Cardiac muscle cell (in vitro differentiated cells and primary cell): ENCODE results near the gene LZIC. TPM values are rescaled to one million over a fixed set of nuclear protein-coding genes. Genes with fewer than 3 reads are reported as not detected.

Source experiments
- DNase-seq, 2 donors: peaks; one replicate each; pipeline versions ENCODE4 v3.0.0 to v3.0.0-alpha.2; 2010 to 2017; ENCODE audit warnings: low read depth in 1 of 2, low spot score in 1 of 2
- H3K27ac ChIP-seq: fragments of 200-600 bp; sonication (generic); 2 replicates; pipeline ENCODE4 v1.5.1; 2016
- H3K27me3 ChIP-seq: fragments of 200-600 bp; sonication (generic); 2 replicates; pipeline ENCODE4 v1.6.0; 2016; ENCODE audit warnings: control low read depth
- H3K36me3 ChIP-seq: fragments of 200-600 bp; sonication (generic); 2 replicates; pipeline ENCODE4 v1.5.1; 2016; ENCODE audit warnings: control low read depth
- H3K4me1 ChIP-seq: fragments of 200-600 bp; sonication (generic); 2 replicates; pipeline ENCODE4 v1.8.1; 2017; ENCODE audit warnings: low read depth, mild to moderate bottlenecking, mixed run types
- H3K4me3 ChIP-seq: fragments of 200-600 bp; sonication (generic); 2 replicates; pipeline ENCODE4 v1.5.1; 2016; ENCODE audit warnings: mild to moderate bottlenecking
- H3K9me3 ChIP-seq: fragments of 200-600 bp; sonication (generic); 2 replicates; pipeline ENCODE4 v1.5.1; 2017; ENCODE audit warnings: low read depth, mild to moderate bottlenecking, control low read depth
- polyA plus RNA-seq: library from polyadenylated mRNA; unstranded; fragments of >200 nt; fragmentation: Nextera tagmentation; extraction: Ambion mirVana; gene quantifications from 2 replicates; pipeline ENCODE4 v1.2.1, GENCODE V29; 2016
- total RNA-seq: library from RNA; depleted of rRNA; stranded (reverse); fragments of >200 nt; gene quantifications from 2 replicates; pipeline ENCODE4 v1.2.3, GENCODE V29; 2016
- TF ChIP-seq, protein P1 (sequence below): IDR thresholded peaks from 2 replicates; pipeline ENCODE4 v1.5.1; 2012; ENCODE audit warnings: low read depth, mild to moderate bottlenecking, low read length

LZIC gene
- total and polyA plus RNA-seq, 2 experiments from 2014 or later = 34.2 to 35.4 TPM

DNA sequence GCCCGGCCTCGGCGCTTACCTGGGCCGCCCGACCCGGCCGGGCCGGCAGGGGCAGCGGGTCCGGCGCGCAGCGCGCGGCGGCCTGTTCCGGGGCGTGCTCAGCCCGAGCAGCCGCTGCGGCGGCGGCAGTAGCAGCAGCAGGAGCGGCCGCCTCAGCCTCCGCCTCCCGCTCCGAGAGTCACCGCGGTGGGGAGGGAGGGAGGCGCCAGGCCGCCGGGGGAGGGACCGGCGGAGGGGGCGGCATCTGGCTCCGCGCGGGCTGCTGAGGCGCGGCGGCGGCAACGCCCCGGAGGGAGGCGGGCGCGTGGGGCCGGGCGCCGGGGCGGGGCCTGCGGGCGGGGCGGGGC lies 33.1 kb downstream of the LZIC start, which contains the start of gene CTNNBIP1:
TSS of gene CTNNBIP1 (minus strand) at position 194 of the 347 bp plus-strand sequence. CDS start 38,205 bp downstream, outside the sequence.
- Histone ChIP-seq H3K9me3 (no peaks in the 10 kb centered on the region), H3K27me3 (no peaks in the 10 kb centered on the region), H3K4me3 (peak within 1 kb of the TSS; percentile 97), H3K4me1 (peaks cover 18% of the 10 kb centered on the region), H3K27ac (peak within 1 kb of the TSS; percentile 93), H3K36me3 (no peaks in the 10 kb centered on the region)
- TF ChIP-seq, protein P1, sequence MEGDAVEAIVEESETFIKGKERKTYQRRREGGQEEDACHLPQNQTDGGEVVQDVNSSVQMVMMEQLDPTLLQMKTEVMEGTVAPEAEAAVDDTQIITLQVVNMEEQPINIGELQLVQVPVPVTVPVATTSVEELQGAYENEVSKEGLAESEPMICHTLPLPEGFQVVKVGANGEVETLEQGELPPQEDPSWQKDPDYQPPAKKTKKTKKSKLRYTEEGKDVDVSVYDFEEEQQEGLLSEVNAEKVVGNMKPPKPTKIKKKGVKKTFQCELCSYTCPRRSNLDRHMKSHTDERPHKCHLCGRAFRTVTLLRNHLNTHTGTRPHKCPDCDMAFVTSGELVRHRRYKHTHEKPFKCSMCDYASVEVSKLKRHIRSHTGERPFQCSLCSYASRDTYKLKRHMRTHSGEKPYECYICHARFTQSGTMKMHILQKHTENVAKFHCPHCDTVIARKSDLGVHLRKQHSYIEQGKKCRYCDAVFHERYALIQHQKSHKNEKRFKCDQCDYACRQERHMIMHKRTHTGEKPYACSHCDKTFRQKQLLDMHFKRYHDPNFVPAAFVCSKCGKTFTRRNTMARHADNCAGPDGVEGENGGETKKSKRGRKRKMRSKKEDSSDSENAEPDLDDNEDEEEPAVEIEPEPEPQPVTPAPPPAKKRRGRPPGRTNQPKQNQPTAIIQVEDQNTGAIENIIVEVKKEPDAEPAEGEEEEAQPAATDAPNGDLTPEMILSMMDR = no peak
- no peak for DNase-seq

DNA sequence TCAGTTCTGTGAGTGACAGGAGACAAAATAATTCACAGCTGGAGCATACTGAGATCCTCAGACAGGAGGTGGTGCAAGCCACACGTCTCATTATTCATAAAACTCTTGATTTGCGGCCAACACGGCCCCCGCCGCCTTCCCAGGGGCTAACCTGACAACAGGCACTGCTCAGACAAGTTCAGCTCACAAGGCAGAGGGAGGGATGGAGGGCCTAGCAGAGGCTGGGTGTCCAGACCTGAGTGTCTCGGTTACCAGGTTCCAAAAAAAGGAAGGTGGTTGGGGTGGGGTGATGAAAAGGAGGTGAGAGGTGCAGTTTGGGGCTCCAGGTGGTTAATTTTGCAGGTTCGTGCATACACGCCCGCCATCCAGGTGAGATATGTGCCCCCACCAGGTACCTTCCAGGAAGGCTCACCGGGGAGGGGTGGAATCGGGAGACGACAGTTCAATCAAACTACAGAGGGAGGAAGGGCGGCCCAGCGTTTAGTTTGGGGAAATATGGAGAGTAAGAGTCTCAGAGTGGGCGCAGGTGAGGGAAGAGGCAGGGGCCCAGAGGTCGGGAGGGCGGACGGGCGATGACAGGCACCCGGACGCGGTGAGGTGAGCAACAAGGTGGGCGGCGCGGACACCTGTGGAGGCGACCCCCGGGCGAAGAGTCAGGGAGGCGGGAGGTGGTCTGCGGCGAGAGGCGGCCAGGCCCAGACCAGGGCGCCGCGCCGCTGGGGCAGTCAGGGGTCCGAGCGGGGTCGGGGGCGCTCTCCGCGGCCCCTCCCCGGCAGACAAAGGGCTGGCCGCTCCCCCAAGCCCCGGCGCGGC lies 33.8 kb downstream of the LZIC start:
- no peak for DNase-seq
- Histone ChIP-seq H3K36me3 (no peaks in the 10 kb centered on the region), H3K4me3 (peak overlapping the region; percentile 97), H3K27me3 (no peaks in the 10 kb centered on the region), H3K9me3 (no peaks in the 10 kb centered on the region), H3K27ac (peak overlapping the region; percentile 85), H3K4me1 (peaks cover 18% of the 10 kb centered on the region)
- TF ChIP-seq, protein P1 = no peak

DNA sequence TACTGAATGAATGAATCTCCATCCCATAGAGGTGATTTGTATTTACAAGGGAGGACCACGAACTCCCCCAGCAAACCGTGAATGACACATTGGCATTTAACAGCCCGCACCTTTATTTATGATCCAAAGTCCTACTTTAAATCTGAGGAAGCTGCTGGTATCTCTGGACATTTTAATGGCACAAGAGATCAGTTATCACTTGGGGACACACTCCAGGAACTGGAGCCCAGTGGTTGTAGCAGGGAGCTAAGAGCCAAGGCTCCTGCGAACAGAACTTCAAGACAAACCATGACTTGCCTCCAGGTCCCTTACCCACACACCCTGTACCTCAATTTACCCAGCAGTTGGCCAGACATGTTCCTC lies 34.3 kb downstream of the LZIC start:
- TF ChIP-seq, protein P1 = no peak
- H3K4me1 ChIP-seq = peaks cover 17% of the 10 kb centered on the region
- peak overlapping the region; percentile 97 for H3K4me3 ChIP-seq
- H3K36me3 ChIP-seq = no peaks in the 10 kb centered on the region
- no peaks in the 10 kb centered on the region for H3K9me3 ChIP-seq
- H3K27ac ChIP-seq = no peak overlapping the region
- no peak for DNase-seq
- no peaks in the 10 kb centered on the region for H3K27me3 ChIP-seq

DNA sequence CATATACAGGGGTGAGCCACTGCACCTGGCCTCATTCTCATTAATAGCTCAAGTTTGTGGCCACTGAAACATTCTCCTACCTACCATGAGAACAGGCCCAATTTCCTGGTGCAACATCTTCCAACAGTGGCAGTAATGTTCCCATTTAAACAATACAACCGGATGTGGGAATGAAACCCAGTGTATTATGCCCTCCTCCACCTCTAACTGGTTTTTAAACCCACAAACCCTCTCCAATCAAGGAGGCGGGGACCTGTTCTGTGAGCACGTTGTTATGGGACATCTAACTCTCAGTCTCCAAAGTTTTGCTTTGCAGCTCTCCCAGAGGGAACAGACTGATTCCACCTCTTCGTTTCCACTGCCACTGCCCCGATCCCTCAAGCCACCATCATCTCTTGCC lies 35.8 kb downstream of the LZIC start:
- TF ChIP-seq, protein P1 = no peak

DNA sequence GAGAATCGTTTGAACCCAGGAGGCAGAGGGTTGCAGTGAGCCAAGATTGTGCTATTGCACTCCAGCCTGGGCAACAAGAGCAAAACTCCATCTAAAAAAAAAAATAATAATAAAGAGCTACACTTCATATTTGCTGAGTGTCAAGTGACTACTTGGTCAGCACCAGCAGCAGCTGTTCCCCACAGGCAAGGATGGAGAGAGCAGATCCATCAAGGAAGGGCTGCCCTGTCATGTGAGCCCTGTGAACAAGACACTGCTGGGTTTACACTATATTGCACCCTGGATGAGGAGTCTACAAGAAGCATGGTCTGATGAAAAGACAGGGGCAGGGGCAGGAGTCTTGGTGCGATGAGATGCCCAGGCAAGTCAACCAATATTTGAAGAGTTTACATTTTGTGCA lies 36.7 kb downstream of the LZIC start:
- TF ChIP-seq, protein P1 = no peak
- Histone ChIP-seq H3K27me3 (no peaks in the 10 kb centered on the region), H3K27ac (no peak overlapping the region), H3K4me3 (no peak overlapping the region), H3K36me3 (no peaks in the 10 kb centered on the region), H3K4me1 (peaks cover 26% of the 10 kb centered on the region), H3K9me3 (no peaks in the 10 kb centered on the region)
- no peak for DNase-seq

More for the DNA sequence above, 35.8 kb downstream of the LZIC start:
- no peak overlapping the region for H3K27ac ChIP-seq
- H3K36me3 ChIP-seq = no peaks in the 10 kb centered on the region
- peaks cover 16% of the 10 kb centered on the region for H3K4me1 ChIP-seq
- no peak overlapping the region for H3K4me3 ChIP-seq
- no peaks in the 10 kb centered on the region for H3K27me3 ChIP-seq
- H3K9me3 ChIP-seq = no peaks in the 10 kb centered on the region
- no peak for DNase-seq
